ENCODE measurements around the gene MLLT11.

The MLLT11 gene

GRCh38 chr1:151060007-151060656, at the start of gene MLLT11:
TSS of gene MLLT11 (plus strand) at chr1:151060397. CDS start at chr1:151067225, 6,828 bp downstream.
- no peak for FAIRE-seq

GRCh38 chr1:151011154-151011850, 48.9 kb upstream of the MLLT11 start:
- no peak for FAIRE-seq
- no peak for DNase-seq (ENCODE audit: low spot score)

More at GRCh38 chr1:151060007-151060656, at the start of gene MLLT11:
- peak; percentile 59 for DNase-seq (ENCODE audit: low spot score)

GRCh38 chr1:151012684-151013471, 47.3 kb upstream of the MLLT11 start:
- DNase-seq (ENCODE audit: low spot score) = no peak
- no peak for FAIRE-seq

GRCh38 chr1:151013518-151013917, 46.7 kb upstream of the MLLT11 start:
- DNase-seq (ENCODE audit: low spot score) = no peak

GRCh38 chr1:151024540-151025146, 35.6 kb upstream of the MLLT11 start:
- DNase-seq (ENCODE audit: low spot score) (peak; percentile 53), FAIRE-seq (no peak)

More at GRCh38 chr1:151013518-151013917, 46.7 kb upstream of the MLLT11 start:
- no peak for FAIRE-seq

GRCh38 chr1:151026460-151026859, 33.7 kb upstream of the MLLT11 start:
- DNase-seq (ENCODE audit: low spot score) (no peak), FAIRE-seq (no peak)

- FAIRE-seq (no peak), DNase-seq (ENCODE audit: low spot score) (no peak)
These were observed 28.0 kb upstream of the MLLT11 start for GRCh38 chr1:151032164-151032563.

- no peak for FAIRE-seq
These were observed 25.0 kb upstream of the MLLT11 start for GRCh38 chr1:151035167-151035566.

GRCh38 chr1:151036356-151036755, 23.8 kb upstream of the MLLT11 start, which contains the start of gene BNIPL:
TSS of gene BNIPL (plus strand) at chr1:151036586. CDS start at chr1:151036726, 140 bp downstream.
- FAIRE-seq = no peak
- no peak for DNase-seq (ENCODE audit: low spot score)

More at GRCh38 chr1:151035167-151035566, 25.0 kb upstream of the MLLT11 start:
- DNase-seq (ENCODE audit: low spot score) = no peak

- FAIRE-seq = no peak
- no peak for DNase-seq (ENCODE audit: low spot score)
These were observed 23.2 kb upstream of the MLLT11 start for GRCh38 chr1:151037032-151037431.

GRCh38 chr1:151039521-151039920, 20.7 kb upstream of the MLLT11 start:
- DNase-seq (ENCODE audit: low spot score) = no peak
- FAIRE-seq = no peak

- DNase-seq (ENCODE audit: low spot score) (no peak), FAIRE-seq (no peak)
These were observed 17.0 kb upstream of the MLLT11 start for GRCh38 chr1:151043163-151043562.

GRCh38 chr1:151047591-151047924, 12.6 kb upstream of the MLLT11 start, which contains the start of gene C1orf56:
TSS of gene C1orf56 (plus strand) at chr1:151047751. CDS start at chr1:151047848, 97 bp downstream.
- FAIRE-seq (no peak), DNase-seq (ENCODE audit: low spot score) (peak; percentile 87)

- FAIRE-seq (no peak), DNase-seq (ENCODE audit: low spot score) (peak; percentile 81)
These were observed 12.1 kb upstream of the MLLT11 start for GRCh38 chr1:151047925-151048644.

- FAIRE-seq (no peak), DNase-seq (ENCODE audit: low spot score) (no peak)
These were observed 11.6 kb upstream of the MLLT11 start for GRCh38 chr1:151048645-151049032.

- FAIRE-seq (no peak), DNase-seq (ENCODE audit: low spot score) (no peak)
These were observed 10.7 kb upstream of the MLLT11 start for GRCh38 chr1:151049458-151049857.

GRCh38 chr1:151050051-151050688, 10.0 kb upstream of the MLLT11 start:
- DNase-seq (ENCODE audit: low spot score) (no peak), FAIRE-seq (no peak)

- FAIRE-seq (no peak), DNase-seq (ENCODE audit: low spot score) (no peak)
These were observed 8.7 kb upstream of the MLLT11 start for GRCh38 chr1:151051356-151052009.

- FAIRE-seq = no peak
- no peak for DNase-seq (ENCODE audit: low spot score)
These were observed 5.1 kb upstream of the MLLT11 start for GRCh38 chr1:151054971-151055547.
